ENCODE results near the gene PLCB1.

DNA sequence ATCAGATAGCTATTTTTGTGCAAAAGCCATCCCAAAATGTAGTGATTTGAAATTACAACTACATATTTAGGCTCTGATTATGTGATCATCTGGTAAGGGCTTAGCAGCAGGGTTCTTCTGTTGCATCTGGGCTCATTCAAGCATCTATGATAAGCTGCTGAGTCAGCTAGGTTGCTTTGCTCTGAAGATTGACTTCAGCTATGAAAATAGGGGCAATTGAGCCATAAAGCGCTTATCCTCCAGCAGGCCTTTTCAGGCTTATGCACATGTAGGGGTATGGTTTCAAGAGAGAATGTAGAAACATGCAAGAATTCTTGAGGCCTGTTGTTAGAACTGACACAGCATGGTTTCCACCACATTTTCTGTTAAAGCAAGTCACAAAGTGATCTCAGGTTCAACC is 114.1 kb downstream of the PLCB1 start:
- TF ChIP-seq, protein P1, sequence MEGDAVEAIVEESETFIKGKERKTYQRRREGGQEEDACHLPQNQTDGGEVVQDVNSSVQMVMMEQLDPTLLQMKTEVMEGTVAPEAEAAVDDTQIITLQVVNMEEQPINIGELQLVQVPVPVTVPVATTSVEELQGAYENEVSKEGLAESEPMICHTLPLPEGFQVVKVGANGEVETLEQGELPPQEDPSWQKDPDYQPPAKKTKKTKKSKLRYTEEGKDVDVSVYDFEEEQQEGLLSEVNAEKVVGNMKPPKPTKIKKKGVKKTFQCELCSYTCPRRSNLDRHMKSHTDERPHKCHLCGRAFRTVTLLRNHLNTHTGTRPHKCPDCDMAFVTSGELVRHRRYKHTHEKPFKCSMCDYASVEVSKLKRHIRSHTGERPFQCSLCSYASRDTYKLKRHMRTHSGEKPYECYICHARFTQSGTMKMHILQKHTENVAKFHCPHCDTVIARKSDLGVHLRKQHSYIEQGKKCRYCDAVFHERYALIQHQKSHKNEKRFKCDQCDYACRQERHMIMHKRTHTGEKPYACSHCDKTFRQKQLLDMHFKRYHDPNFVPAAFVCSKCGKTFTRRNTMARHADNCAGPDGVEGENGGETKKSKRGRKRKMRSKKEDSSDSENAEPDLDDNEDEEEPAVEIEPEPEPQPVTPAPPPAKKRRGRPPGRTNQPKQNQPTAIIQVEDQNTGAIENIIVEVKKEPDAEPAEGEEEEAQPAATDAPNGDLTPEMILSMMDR (IDR thresholded peaks at IDR 0.05; ENCODE audit: low read depth, low read length, poor library complexity, severe bottlenecking): no peak
- TF ChIP-seq EZH2phosphoT487 (IDR thresholded peaks at IDR 0.05; ENCODE audit: borderline replicate concordance, low read length): no peak
